ENCODE results near the gene DOCK4.
"Not testable (repeated sequence)": the region's sequence is repeated elsewhere in the genome, so short reads cannot be mapped to it uniquely, and the experiment has no call there.

DOCK4 gene

GRCh38 chr7:112206238-112206990 lies at the start of gene DOCK4, which contains the start of gene ZNF277:
TSS of gene DOCK4 (minus strand) at chr7:112206399. CDS start at chr7:112206138, 261 bp downstream.
TSS of gene ZNF277 (plus strand) at chr7:112206695. CDS start at chr7:112206717, 22 bp downstream.
- H3K9me3 ChIP-seq (ENCODE audit: control insufficient read depth, insufficient read depth, low read depth, low read length): no peaks in the 10 kb centered on the region
- H3K27me3 ChIP-seq (ENCODE audit: control insufficient read depth, insufficient read depth, low read length): no peaks in the 10 kb centered on the region
- peak within 1 kb of the TSS; percentile 85 for H3K9ac ChIP-seq (ENCODE audit: low read length)
- H3K4me1 ChIP-seq (ENCODE audit: control insufficient read depth, insufficient read depth, low read length): peaks cover 22% of the 10 kb centered on the region
- H3K36me3 ChIP-seq (ENCODE audit: control insufficient read depth, insufficient read depth, low read length): no peaks in the 10 kb centered on the region
- H3K27ac ChIP-seq (ENCODE audit: low read depth, low read length): peak within 1 kb of the TSS; percentile 71; the same call in 1 of the 2 replicates
- H3K4me3 ChIP-seq (ENCODE audit: low read depth, low read length): peak within 1 kb of the TSS; percentile 90

DNA sequence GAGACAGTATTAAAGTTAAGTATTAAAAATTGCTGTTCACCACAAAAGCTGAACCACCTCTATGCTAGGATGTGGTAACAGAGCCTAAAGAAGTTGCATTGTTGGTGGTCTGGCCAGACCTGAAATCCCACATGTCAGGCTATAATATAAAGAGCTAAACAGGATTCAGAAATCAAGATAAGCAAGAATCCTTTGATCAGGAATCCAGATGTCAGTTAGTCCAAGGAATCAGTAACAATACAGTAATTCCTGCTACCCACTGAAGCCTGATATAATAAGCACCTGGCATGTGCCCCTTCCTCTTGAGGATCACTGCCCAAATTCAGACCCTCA lies 49.2 kb upstream of the DOCK4 start:
- H3K27me3 ChIP-seq (ENCODE audit: control insufficient read depth, insufficient read depth, low read length): peaks cover 14% of the 10 kb centered on the region; the same call in 1 of the 2 replicates
- H3K9ac ChIP-seq (ENCODE audit: low read length): no peak overlapping the region
- H3K27ac ChIP-seq (ENCODE audit: low read depth, low read length): no peak overlapping the region
- no peaks in the 10 kb centered on the region for H3K9me3 ChIP-seq (ENCODE audit: control insufficient read depth, insufficient read depth, low read depth, low read length)
- no peak overlapping the region for H3K4me3 ChIP-seq (ENCODE audit: low read depth, low read length)
- H3K4me1 ChIP-seq (ENCODE audit: control insufficient read depth, insufficient read depth, low read length): peaks cover 50% of the 10 kb centered on the region
- H3K36me3 ChIP-seq (ENCODE audit: control insufficient read depth, insufficient read depth, low read length): no peaks in the 10 kb centered on the region

- Histone ChIP-seq H3K36me3 (ENCODE audit: control insufficient read depth, insufficient read depth, low read length) (no peaks in the 10 kb centered on the region), H3K4me3 (ENCODE audit: low read depth, low read length) (no peak overlapping the region), H3K4me1 (ENCODE audit: control insufficient read depth, insufficient read depth, low read length) (peaks cover 50% of the 10 kb centered on the region), H3K9ac (ENCODE audit: low read length) (no peak overlapping the region), H3K9me3 (ENCODE audit: control insufficient read depth, insufficient read depth, low read depth, low read length) (no peaks in the 10 kb centered on the region), H3K27me3 (ENCODE audit: control insufficient read depth, insufficient read depth, low read length) (peaks cover 14% of the 10 kb centered on the region; the same call in 1 of the 2 replicates), H3K27ac (ENCODE audit: low read depth, low read length) (no peak overlapping the region)
Observed at GRCh38 chr7:112254709-112255387, 48.6 kb upstream of the DOCK4 start.

DNA sequence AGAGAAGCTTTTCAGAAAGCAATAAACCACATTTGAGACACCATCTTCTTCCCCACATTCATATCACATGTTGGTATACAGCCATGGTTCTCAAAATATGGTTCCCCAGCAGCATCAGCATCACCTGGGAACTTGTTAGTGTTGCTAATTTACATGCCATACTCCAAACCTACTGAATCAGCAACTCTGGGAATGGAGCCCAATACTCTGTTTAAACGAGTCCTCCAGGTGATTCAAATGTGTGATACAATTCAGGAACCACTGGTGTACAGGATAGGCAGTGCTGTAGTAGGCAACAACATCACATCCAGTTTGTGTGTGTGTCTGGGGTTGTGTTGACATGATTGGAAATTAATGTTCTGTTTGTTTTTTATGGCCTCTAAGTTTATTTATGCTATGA lies 48.0 kb upstream of the DOCK4 start:
- Histone ChIP-seq H3K4me1 (ENCODE audit: control insufficient read depth, insufficient read depth, low read length) (peaks cover 53% of the 10 kb centered on the region), H3K36me3 (ENCODE audit: control insufficient read depth, insufficient read depth, low read length) (no peaks in the 10 kb centered on the region), H3K9ac (ENCODE audit: low read length) (no peak overlapping the region), H3K27ac (ENCODE audit: low read depth, low read length) (no peak overlapping the region), H3K9me3 (ENCODE audit: control insufficient read depth, insufficient read depth, low read depth, low read length) (no peaks in the 10 kb centered on the region), H3K4me3 (ENCODE audit: low read depth, low read length) (no peak overlapping the region), H3K27me3 (ENCODE audit: control insufficient read depth, insufficient read depth, low read length) (peaks cover 17% of the 10 kb centered on the region; the same call in 1 of the 2 replicates)

DNA sequence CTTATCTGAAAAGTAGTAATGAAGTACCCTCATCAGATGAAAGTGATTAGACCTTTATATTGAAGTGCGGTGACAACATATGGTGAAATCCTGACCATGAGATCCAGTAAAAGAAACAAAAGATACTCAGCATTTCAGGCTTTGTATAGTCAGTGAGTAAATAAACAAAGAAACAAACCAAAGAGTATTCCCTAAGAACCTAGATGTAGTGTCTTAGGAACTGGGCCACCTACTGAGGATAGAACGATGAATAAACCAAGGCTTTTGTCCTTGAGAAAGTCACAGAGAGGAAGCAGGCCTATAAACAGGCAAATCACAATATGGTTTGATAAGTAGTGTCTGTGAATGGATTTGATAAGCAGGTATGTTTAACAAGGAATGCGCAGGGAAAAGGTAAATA lies 46.5 kb upstream of the DOCK4 start:
- Histone ChIP-seq H3K4me1 (ENCODE audit: control insufficient read depth, insufficient read depth, low read length) (peaks cover 61% of the 10 kb centered on the region), H3K36me3 (ENCODE audit: control insufficient read depth, insufficient read depth, low read length) (no peaks in the 10 kb centered on the region), H3K27me3 (ENCODE audit: control insufficient read depth, insufficient read depth, low read length) (peaks cover 26% of the 10 kb centered on the region; the same call in 1 of the 2 replicates), H3K27ac (ENCODE audit: low read depth, low read length) (no peak overlapping the region; the same call in 1 of the 2 replicates), H3K9me3 (ENCODE audit: control insufficient read depth, insufficient read depth, low read depth, low read length) (no peaks in the 10 kb centered on the region), H3K4me3 (ENCODE audit: low read depth, low read length) (0 out of 2 replicates have a peak overlapping the region, but pooled peaks have one; percentile 4), H3K9ac (ENCODE audit: low read length) (no peak overlapping the region)

DNA sequence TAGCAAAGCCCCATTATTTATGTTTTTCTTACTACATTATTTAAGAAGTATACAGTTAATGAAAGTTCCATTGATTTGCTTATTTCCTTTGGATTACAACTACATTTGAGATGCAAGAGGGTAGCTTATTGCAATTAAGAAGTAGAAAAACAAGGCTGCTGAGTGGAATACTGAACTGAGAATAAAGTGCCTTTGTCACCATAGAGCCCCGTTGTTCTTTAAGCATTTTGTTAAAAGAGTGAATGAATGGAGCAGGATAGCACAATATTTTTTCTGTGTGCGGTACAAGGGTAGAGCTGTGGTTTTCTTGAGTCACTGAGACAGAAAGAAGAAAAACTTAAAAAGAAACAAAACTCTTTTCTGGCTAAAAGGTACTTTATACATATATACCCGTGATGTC lies 45.9 kb upstream of the DOCK4 start:
- Histone ChIP-seq H3K27ac (ENCODE audit: low read depth, low read length) (no peak overlapping the region), H3K27me3 (ENCODE audit: control insufficient read depth, insufficient read depth, low read length) (peaks cover 26% of the 10 kb centered on the region; the same call in 1 of the 2 replicates), H3K9me3 (ENCODE audit: control insufficient read depth, insufficient read depth, low read depth, low read length) (no peaks in the 10 kb centered on the region)

DNA sequence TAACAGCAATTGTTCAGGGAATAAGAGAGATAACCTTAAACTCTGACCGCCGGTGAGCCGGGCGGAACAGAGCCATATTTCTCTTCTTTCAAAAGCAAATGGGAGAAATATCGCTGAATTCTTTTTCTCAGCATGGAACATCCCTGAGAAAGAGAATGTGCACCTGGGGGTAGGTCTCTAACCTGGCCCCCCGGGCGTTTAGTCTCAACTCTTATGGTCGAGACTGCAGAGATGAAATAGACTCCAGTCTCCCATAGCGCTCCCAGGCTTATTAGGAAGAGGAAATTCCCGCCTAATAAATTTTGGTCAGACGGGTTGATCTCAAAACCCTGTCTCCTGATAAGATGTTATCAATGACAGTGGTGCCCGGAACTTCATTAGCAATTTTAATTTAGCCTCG lies 43.8 kb upstream of the DOCK4 start:
- Histone ChIP-seq H3K4me1 (ENCODE audit: control insufficient read depth, insufficient read depth, low read length) (peaks cover 52% of the 10 kb centered on the region), H3K4me3 (ENCODE audit: low read depth, low read length) (peak overlapping the region; percentile 41), H3K27me3 (ENCODE audit: control insufficient read depth, insufficient read depth, low read length) (peaks cover 26% of the 10 kb centered on the region; the same call in 1 of the 2 replicates)
- H3K36me3 ChIP-seq (ENCODE audit: control insufficient read depth, insufficient read depth, low read length); H3K9ac ChIP-seq (ENCODE audit: low read length); H3K9me3 ChIP-seq (ENCODE audit: control insufficient read depth, insufficient read depth, low read depth, low read length); H3K27ac ChIP-seq (ENCODE audit: low read depth, low read length): not testable (repeated sequence)

More for the DNA sequence above, 45.9 kb upstream of the DOCK4 start:
- Histone ChIP-seq H3K36me3 (ENCODE audit: control insufficient read depth, insufficient read depth, low read length) (no peaks in the 10 kb centered on the region), H3K9ac (ENCODE audit: low read length) (no peak overlapping the region), H3K4me3 (ENCODE audit: low read depth, low read length) (no peak overlapping the region), H3K4me1 (ENCODE audit: control insufficient read depth, insufficient read depth, low read length) (peaks cover 61% of the 10 kb centered on the region)

DNA sequence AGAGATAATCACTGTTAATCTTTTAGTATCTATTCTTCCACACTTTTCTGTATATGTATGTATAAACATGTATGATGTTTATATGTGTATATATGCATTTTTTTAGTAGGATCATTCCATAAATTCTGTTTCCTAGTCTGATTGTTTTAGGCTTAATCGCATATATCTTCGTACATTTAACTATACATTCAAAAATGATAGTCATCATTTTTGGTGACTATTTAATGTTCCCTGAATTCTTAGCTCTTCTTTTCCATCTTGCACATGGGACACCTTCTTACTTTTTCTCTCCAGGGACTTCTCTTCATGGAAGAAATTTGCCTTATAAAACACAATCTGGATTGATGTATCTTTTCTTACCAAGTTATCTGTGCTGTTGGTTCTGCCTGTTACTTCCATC lies 42.4 kb upstream of the DOCK4 start:
- Histone ChIP-seq H3K27me3 (ENCODE audit: control insufficient read depth, insufficient read depth, low read length) (peaks cover 26% of the 10 kb centered on the region; the same call in 1 of the 2 replicates), H3K36me3 (ENCODE audit: control insufficient read depth, insufficient read depth, low read length) (no peaks in the 10 kb centered on the region), H3K9me3 (ENCODE audit: control insufficient read depth, insufficient read depth, low read depth, low read length) (no peaks in the 10 kb centered on the region), H3K4me3 (ENCODE audit: low read depth, low read length) (no peak overlapping the region), H3K27ac (ENCODE audit: low read depth, low read length) (no peak overlapping the region), H3K9ac (ENCODE audit: low read length) (no peak overlapping the region), H3K4me1 (ENCODE audit: control insufficient read depth, insufficient read depth, low read length) (peaks cover 40% of the 10 kb centered on the region)

GRCh38 chr7:112238852-112239610 lies 32.8 kb upstream of the DOCK4 start:
- Histone ChIP-seq H3K9ac (ENCODE audit: low read length) (no peak overlapping the region), H3K4me1 (ENCODE audit: control insufficient read depth, insufficient read depth, low read length) (no peaks in the 10 kb centered on the region; the same call in 1 of the 2 replicates), H3K27me3 (ENCODE audit: control insufficient read depth, insufficient read depth, low read length) (no peaks in the 10 kb centered on the region), H3K27ac (ENCODE audit: low read depth, low read length) (no peak overlapping the region), H3K4me3 (ENCODE audit: low read depth, low read length) (no peak overlapping the region), H3K9me3 (ENCODE audit: control insufficient read depth, insufficient read depth, low read depth, low read length) (peaks cover 8% of the 10 kb centered on the region; the same call in 1 of the 2 replicates), H3K36me3 (ENCODE audit: control insufficient read depth, insufficient read depth, low read length) (peaks cover 4% of the 10 kb centered on the region; the same call in 1 of the 2 replicates)

DNA sequence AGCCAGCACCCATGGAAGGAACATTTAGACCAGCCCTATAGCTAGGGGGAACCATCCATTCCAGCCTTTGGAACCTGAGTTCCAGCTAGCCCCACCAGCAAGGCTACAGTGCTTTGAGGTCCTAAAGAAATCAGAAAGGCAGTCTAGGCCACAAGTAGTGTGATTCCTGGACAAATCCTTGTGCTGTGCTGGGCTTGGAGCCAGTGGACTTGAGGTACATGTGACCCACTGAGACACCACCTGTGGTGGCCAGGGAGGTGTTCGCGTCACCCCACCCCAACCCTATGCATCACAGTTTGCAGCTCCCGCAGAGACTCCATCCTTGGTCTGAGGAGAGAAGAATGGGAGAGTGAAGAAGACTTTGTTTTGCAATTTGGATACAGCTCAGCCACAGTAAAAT lies 32.1 kb upstream of the DOCK4 start:
- H3K9ac ChIP-seq (ENCODE audit: low read length): no peak overlapping the region
- H3K4me1 ChIP-seq (ENCODE audit: control insufficient read depth, insufficient read depth, low read length): no peaks in the 10 kb centered on the region; the same call in 1 of the 2 replicates
- no peak overlapping the region for H3K27ac ChIP-seq (ENCODE audit: low read depth, low read length)
- no peaks in the 10 kb centered on the region for H3K27me3 ChIP-seq (ENCODE audit: control insufficient read depth, insufficient read depth, low read length)
- no peak overlapping the region for H3K4me3 ChIP-seq (ENCODE audit: low read depth, low read length)
- H3K36me3 ChIP-seq (ENCODE audit: control insufficient read depth, insufficient read depth, low read length): peaks cover 4% of the 10 kb centered on the region; the same call in 1 of the 2 replicates
- peaks cover 8% of the 10 kb centered on the region; the same call in 1 of the 2 replicates for H3K9me3 ChIP-seq (ENCODE audit: control insufficient read depth, insufficient read depth, low read depth, low read length)
